ENCODE measurements around the gene LILRA6. TPM values are rescaled to one million over a fixed set of nuclear protein-coding genes. Genes with fewer than 3 reads are reported as not detected.

Gene LILRA6
- total RNA-seq, 1 experiment from 2014 or later: not detected

DNA sequence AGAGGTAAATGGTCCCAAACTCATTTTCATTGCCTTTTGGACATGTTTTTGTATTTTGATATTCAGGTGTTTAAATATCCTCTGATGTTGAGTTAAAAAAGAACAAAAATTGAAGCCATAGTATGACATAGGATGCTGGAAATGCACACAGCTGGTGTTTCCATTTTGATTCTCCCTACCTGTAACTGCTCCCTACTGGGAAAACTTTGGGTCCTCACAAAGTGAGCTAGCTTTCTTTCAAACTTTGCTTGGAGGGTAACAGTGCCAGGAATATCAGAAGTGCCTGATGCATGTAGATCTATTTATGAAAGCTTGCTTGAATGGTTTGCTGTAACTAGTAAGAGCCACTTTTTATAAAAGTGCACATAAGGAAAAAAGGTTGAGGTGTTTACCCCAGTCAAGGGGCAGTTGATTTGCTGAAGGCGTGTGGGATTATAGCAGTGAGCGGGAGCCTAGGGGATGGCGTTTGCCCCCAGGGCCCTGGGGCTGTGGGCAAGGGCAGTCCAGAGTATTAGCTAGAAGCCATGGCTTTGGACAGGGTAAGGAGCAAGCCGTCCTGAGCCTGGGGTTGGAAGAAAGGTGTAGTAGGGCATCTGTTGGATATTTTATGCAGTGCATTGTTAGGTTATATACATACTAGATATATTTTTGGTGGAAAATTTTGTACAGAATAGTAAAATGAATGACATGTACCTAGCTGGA is 37.7 kb downstream of the LILRA6 start:
- ChIA-PET POLR2A (interaction anchor here (1.7 to 2.5 kb wide), 2 partner anchors 11 to 15 kb away, joined by 4 to 16 read pairs; partner anchors contain the start of genes MBOAT7 and TSEN34), RAD21 (ENCODE audit: low non-redundant PET in 1 of 2, low total read pairs in 2 of 2, uncharacterized antibody in 2 of 2, unreplicated experiment in 2 of 2) (no interaction called here), CTCF (no interaction called here)
- intact Hi-C loops (cut with micrococcal nuclease): no loop called here
- Histone ChIP-seq H3K79me2 (ENCODE audit: insufficient read depth, low read length) (peaks cover 78% of the 10 kb centered on the region), H4K20me1 (ENCODE audit: insufficient read depth) (peaks cover 73% of the 10 kb centered on the region; the same call in 1 of the 2 replicates), H3K9ac (ENCODE audit: low read length) (no peak overlapping the region), H3K9me2 (ENCODE audit: insufficient read depth) (no peaks in the 10 kb centered on the region), H3K36me3 (ENCODE audit: control insufficient read depth in 1 of 2, insufficient read depth in 2 of 2, low read length in 2 of 2) (peaks cover 55 to 72% of the 10 kb centered on the region in 2 experiments), H2AFZ (ENCODE audit: low read depth, low read length, poor library complexity, severe bottlenecking) (no peak overlapping the region), H3K4me3 (replicated peaks in 1 of 2; ENCODE audit: low read depth in 1 of 2, low read length in 2 of 2) (no peak overlapping the region), H3K27me3 (ENCODE audit: insufficient read depth, low read length) (no peaks in the 10 kb centered on the region), H3K4me1 (ENCODE audit: control insufficient read depth in 1 of 2, insufficient read depth in 2 of 2, low read length in 2 of 2) (peaks cover 18 to 64% of the 10 kb centered on the region in 2 experiments), H3K9me3 (ENCODE audit: control insufficient read depth in 1 of 2, insufficient read depth in 1 of 2, low read depth in 1 of 2, low read length in 2 of 2) (no peaks in the 10 kb centered on the region), H3K27ac (ENCODE audit: low read depth, low read length) (no peak overlapping the region), H3K4me2 (ENCODE audit: low read length) (no peak overlapping the region)
- ATAC-seq (no peak), DNase-seq (ENCODE audit: low read depth, low spot score) (no peak)
- BruUV-seq (replicated peaks): no TSS peak
- TF ChIP-seq CEBPB (IDR thresholded peaks at IDR 0.05; ENCODE audit: low read depth) (no peak), YY1 (IDR thresholded peaks at IDR 0.05; ENCODE audit: extremely low read depth, insufficient replicate concordance, low read depth, low read length) (no peak), POLR2AphosphoS5 (IDR thresholded peaks at IDR 0.05; ENCODE audit: low read depth, low read length) (no peak), FOSL1 (IDR thresholded peaks at IDR 0.05; ENCODE audit: low read depth) (no peak), SP1 (IDR thresholded peaks at IDR 0.05; ENCODE audit: low read depth) (no peak), ZNF274 (IDR thresholded peaks at IDR 0.05; ENCODE audit: low read depth, low read length) (no peak), SIN3A (IDR thresholded peaks at IDR 0.05; ENCODE audit: low read depth) (no peak)

DNA sequence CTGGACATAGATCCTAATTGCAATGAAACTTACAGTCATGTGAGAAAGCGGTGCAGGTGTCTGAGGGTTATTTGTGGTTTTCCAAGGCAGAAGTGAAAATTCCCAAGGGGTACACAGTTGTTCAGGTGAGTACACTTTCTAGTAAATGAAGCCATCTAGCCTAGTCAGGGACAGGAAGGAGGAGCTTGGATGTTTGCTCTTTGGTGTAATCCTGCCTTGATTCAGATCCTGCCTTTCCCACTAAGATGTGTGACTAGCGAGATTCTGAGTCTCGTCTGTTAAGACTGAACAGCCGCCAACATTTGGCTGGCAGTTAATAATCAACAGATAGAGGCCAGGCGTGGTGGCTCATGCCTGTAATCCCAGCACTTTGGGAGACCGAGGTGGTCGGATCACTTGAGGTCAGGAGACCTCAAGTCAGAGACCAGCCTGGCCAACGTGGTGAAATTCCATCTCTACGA is 39.4 kb downstream of the LILRA6 start:
- BruUV-seq (replicated peaks): no TSS peak
- ChIA-PET CTCF (no interaction called here), POLR2A (interaction anchor here (5.7 kb wide), 1 partner anchor 14 kb away, joined by 126 read pairs; the partner anchor contains the start of genes MBOAT7 and TSEN34), RAD21 (ENCODE audit: low non-redundant PET in 1 of 2, low total read pairs in 2 of 2, uncharacterized antibody in 2 of 2, unreplicated experiment in 2 of 2) (no interaction called here)
- Histone ChIP-seq H3K36me3 (ENCODE audit: control insufficient read depth in 1 of 2, insufficient read depth in 2 of 2, low read length in 2 of 2) (peaks cover 54 to 71% of the 10 kb centered on the region in 2 experiments), H3K27me3 (ENCODE audit: insufficient read depth, low read length) (no peaks in the 10 kb centered on the region), H3K4me2 (ENCODE audit: low read length) (peak overlapping the region; percentile 97), H3K4me1 (ENCODE audit: control insufficient read depth in 1 of 2, insufficient read depth in 2 of 2, low read length in 2 of 2) (peaks cover 9 to 51% of the 10 kb centered on the region in 2 experiments), H3K4me3 (replicated peaks in 1 of 2; ENCODE audit: low read depth in 1 of 2, low read length in 2 of 2) (0 out of 4 replicates have a peak overlapping the region, but pooled peaks of 1 of the 2 experiments have one; percentile 8), H3K9me3 (ENCODE audit: control insufficient read depth in 1 of 2, insufficient read depth in 1 of 2, low read depth in 1 of 2, low read length in 2 of 2) (no peaks in the 10 kb centered on the region), H2AFZ (ENCODE audit: low read depth, low read length, poor library complexity, severe bottlenecking) (no peak overlapping the region), H3K9ac (ENCODE audit: low read length) (peak overlapping the region; percentile 99), H3K9me2 (ENCODE audit: insufficient read depth) (no peaks in the 10 kb centered on the region), H3K79me2 (ENCODE audit: insufficient read depth, low read length) (peaks cover 78% of the 10 kb centered on the region), H3K27ac (ENCODE audit: low read depth, low read length) (no peak overlapping the region), H4K20me1 (ENCODE audit: insufficient read depth) (peaks cover 64% of the 10 kb centered on the region; the same call in 1 of the 2 replicates)
- ATAC-seq (no peak), DNase-seq (ENCODE audit: low read depth, low spot score) (no peak)
- TF ChIP-seq CBX3 (IDR thresholded peaks at IDR 0.05; ENCODE audit: low read depth) (no peak), REST (IDR thresholded peaks at IDR 0.05; ENCODE audit: low read depth) (no peak)
- intact Hi-C loops (cut with micrococcal nuclease): no loop called here

All from HCT116 (cell line).